NCI-H510A treated with DMSO at 0.1 percent for 48 hours (cell line): ENCODE results near the gene ALK.
"Not testable (repeated sequence)": the region's sequence is repeated elsewhere in the genome, so short reads cannot be mapped to it uniquely, and the experiment has no call there.

Experiments
- DNase-seq: peaks from one replicate; lab custom pipeline; 2025; lab: John Stamatoyannopoulos, UW

Gene ALK

GRCh38 chr2:29753671-29754444 lies 167.5 kb downstream of the ALK start:
- DNase-seq: no peak

DNA sequence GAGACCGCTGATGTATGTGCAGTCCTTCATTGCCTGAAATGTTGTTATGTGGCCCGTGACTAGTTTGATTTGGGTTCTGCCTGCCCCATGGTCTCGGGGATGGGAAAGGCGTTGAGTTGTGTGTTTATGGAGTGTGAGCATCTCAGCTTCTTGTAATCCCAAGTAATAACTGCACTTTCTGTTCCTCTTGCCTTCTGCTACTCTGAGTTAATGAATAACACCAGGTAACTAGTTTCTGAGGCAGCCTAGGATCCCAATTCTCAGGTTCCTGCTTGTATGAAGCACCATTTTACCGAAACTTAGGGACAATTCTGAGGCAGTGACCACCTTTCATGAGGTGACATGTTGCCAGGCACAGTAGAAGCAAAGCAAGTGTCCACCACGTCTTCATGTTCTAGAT lies 170.0 kb downstream of the ALK start:
- DNase-seq: no peak

DNA sequence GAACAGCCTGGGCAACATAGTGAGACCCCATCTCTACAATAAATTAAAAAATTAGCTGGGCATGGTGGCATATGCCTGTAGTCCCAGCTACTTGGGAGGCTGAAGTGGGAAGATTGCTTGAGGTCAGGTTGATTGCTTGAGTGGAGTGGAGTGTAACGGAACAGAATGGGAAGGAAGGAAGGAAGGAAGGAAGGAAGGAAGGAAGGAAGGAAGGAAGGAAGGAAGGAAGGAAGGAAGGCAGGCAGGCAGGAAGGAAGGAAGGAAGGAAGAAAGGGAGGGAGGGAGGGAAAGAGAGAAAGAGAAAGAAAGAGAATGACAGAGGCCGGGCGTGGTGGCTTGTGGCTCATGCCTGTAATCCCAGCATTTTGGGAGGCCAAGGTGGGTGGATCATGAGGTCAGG lies 170.9 kb downstream of the ALK start:
- not testable (repeated sequence) for DNase-seq

DNA sequence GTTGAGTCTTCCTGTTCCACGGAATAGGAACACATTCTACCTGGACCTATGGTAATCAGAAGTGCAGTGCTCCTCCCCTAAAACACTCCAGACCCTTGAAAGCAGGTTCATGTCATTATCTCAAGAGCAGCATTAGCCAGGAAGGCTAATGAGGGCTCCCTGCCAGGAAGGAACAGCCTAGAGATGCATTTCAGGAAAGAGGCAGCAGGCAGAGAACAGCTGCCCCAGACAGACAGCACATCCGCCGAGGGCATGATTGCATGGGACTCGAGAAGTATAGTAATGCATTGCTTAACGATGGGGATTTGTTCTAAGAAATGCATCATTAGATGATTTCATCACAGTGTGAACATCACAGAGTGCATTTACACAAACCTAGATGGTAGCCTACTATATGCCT lies 171.5 kb downstream of the ALK start:
- peak; percentile 54 for DNase-seq

GRCh38 chr2:29749041-29749440 lies 172.3 kb downstream of the ALK start:
- DNase-seq: peak; percentile 9

DNA sequence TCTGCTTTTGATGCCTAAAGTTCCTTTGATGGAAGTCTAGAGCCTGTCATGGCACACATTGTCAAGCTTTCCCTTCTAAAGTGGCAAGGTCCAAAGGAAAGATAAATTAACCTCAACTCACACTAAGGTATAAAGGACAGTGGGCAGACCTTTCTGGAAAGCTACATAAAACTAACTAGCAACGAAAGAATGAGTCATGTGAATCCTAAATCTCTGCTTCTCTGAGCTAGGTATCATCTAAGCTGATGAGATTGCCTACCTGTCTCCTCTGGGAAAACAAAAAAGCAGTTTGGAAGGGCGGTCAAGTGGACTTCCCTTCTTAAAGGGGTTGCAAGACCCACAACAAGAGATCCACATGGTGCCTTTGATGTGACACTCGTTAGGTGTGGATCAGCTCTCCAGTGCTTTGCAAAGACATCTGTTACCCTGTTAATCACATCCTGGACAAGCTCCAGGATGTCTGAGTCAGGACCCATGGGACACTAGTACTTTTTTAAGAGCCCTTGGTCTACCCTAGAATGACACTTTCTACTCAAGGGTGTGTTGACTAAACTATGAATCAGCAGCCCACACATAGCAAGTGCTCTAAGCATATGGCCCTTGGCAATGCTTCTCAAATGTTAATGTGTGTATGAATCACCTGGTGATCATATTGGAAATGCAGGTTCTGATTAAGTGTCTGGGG lies 173.5 kb downstream of the ALK start:
- peak; percentile 84 for DNase-seq

- DNase-seq: no peak
Observed at GRCh38 chr2:29744976-29745375, 176.4 kb downstream of the ALK start.

- DNase-seq: no peak
Observed at GRCh38 chr2:29743516-29743915, 177.9 kb downstream of the ALK start.

DNA sequence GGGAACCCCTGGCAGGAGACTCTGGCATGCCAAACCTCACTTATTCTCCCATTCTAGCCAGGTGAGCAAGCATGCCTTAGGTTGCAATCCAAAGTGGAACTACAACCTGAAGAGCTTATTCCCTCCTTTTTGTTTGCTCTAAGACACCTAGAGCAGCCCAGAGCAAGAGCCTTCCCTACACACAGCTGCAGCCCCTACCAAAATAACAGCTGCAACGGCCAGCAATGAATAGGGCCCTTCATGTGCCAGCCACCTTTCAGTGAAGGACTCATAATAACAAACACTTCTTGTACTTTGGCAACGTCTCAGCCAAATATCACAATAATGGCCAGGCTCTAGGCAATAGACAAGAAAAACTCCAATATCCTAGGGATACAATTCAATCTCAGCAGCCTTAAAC lies 178.7 kb downstream of the ALK start:
- no peak for DNase-seq

DNA sequence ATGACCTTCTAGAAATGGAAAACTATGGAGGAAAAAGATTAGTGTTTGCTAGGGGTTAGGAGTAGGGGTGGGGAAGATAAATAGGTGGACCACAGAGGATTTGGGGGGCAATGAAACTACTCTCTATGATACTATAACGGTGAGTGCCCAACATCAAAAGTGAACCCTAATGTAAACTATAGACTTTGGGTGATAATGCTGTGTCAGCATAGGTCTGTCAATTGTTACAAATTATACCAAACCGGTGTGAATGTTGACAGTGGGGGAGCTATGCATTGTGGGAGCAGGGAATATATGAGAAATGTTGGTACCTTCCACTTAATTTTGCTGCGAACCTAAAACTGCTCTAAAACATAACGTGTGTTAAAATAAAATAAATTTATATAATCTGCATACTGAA lies 180.3 kb downstream of the ALK start:
- DNase-seq: no peak

- no peak for DNase-seq
Observed at GRCh38 chr2:29733965-29734364, 187.4 kb downstream of the ALK start.

DNA sequence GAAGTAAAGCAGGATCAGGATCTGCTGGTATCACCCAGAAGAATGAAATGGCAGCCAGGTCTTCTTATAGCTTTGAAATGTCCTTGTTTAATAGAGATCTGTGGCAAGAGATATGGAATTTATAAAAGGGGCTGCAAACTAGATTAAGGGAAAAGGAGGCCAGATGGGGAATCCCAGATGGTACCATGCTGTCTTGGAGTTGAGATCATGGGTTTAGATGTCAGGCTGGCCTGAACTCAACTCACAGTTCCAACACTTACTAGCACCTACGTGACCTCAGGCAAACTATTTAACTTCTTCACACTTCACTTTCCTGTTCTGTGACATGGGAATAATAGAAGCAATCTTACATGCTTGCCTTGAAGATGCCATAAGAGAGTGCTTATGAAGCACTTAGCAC lies 188.2 kb downstream of the ALK start:
- DNase-seq: no peak

GRCh38 chr2:29731948-29732347 lies 189.4 kb downstream of the ALK start:
- no peak for DNase-seq

- DNase-seq: no peak
Observed at GRCh38 chr2:29729932-29730331, 191.5 kb downstream of the ALK start.

GRCh38 chr2:29729401-29729800 lies 192.0 kb downstream of the ALK start:
- DNase-seq: no peak

DNA sequence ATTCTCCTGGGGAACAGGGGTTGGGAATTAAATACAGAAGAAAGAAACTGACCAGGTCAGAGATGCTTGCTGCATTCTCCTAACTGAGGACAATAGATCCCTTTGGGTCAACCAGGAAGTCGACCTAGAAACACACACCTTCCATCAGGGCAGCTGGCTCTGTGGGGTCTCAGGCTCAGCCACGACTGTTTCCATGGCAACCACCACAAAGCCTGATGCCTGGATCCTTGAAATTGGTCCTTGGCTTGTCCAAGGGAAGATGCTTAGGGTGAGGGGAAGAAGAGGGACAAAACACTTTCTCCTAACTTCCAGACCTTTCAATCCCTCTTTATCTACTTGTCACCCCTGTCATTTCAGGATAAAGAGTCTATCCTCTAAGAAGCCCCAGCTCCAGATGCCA lies 194.4 kb downstream of the ALK start:
- no peak for DNase-seq

- DNase-seq: no peak
Observed at GRCh38 chr2:29725610-29726009, 195.8 kb downstream of the ALK start.

- DNase-seq: no peak
Observed at GRCh38 chr2:29724282-29724681, 197.1 kb downstream of the ALK start.

DNA sequence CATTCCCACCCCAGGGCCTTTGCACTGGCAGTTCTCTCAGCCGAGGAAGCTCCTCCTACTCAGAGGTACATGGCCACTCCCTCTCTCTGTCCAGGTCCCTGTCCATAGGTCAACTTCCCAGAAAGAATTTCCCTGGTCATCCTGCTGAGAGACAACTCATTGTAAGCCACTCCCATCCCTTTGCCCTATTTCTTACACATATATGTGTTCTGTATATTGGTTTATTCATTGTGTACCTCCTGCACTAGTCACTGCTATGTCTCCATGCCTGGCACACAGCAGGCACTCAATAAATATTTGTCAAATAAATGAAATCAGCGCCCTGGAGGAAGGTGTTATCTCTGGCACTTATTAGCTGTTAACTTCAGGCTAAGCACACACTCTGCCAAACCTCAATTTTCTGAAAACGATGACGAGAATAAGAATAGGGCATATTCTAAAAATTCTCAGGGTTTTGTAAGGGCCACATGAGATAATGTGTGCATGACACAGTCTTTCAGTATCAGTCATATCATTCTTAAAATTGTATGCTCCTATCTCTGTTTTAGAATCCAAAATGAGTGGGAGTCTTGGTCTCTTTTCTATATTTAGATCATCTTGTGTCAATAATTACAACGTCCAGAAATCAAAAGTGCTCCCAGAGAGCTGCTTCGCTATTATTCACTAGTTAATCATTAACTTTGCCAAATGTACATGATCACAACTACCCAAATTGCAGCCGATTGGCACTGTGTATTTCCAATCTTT lies 198.0 kb downstream of the ALK start:
- DNase-seq: no peak

DNA sequence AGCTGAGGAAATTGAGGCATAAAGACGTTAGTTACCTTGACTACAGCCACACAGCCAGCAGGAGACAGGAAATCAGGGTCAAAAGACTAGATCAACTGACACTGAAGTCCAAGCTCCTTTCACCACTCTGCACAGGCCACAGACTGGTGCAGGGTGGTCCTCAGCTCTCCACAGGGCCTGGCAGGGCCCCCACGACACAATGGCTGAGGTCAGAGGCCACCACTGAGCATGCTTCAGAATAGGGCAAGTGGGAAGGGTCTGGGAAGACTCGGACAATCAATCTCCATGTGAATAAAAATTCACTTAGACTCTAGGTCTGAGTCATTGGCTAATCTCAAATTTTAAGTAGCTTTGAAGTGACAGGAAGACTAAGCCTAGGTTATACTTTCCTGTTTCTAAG lies 201.7 kb downstream of the ALK start:
- no peak for DNase-seq

DNA sequence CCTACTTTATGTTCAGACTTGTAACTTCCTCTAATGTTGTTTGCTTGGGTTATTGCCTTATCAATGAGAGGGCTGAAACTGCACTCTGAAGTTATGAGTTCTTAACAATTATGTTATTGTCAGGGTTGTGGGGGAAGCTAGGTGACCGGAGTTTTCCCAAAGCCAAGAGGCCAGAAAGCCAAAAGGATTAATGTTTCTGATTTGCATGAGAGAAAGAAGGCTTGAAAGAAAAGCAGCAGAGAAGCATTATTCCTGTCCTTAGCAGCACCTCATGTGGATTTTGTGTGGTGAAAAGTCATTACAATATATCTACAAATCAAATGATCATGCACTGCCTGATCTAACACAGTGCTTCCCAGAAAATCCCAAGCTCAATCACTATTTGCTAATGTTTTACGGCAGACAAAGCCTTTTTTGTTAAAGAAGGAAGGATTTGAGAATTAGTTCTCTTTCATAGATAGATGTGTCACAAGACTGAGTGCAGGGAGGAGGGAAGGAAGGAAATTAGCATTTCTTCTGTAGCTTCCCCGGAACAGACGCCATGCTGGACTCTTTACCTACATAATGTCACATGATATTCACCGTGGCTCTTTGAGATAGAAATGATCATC lies 203.2 kb downstream of the ALK start:
- no peak for DNase-seq

GRCh38 chr2:29715655-29716054 lies 205.7 kb downstream of the ALK start:
- no peak for DNase-seq

DNA sequence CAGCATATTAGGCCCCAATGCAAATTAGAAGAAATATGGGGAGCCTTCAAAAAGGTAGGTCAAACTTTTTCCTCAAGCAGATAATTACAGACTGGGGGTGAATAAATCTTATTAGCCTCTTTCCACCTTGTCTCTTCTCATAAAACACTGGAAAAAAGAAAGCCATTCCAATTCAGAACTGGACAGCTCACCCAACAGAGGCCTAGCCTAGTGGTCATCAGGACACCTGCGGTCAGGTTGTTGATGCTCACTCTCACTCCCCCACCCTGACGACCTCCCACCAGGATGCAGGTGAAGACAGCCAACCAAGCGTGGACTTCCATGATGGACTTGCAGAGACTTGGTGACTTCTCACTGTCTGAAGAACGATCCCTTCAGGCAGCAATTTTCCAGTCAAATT lies 207.1 kb downstream of the ALK start:
- DNase-seq: no peak
